ENCODE measurements around the gene RAB7B. TPM values are rescaled to one million over a fixed set of nuclear protein-coding genes. Genes with fewer than 3 reads are reported as not detected.

RAB7B gene
- total and polyA plus RNA-seq, 2 of the 13 experiments (the other 11 are each of a cell fraction or from before 2014, with no cell fraction given) = 0.05 to 0.46 TPM

- peaks cover 0 to 10% of the 10 kb centered on the region in 2 experiments; a peak in 3 of 5 replicates for H3K27me3 ChIP-seq (ENCODE audit: control insufficient read depth in 1 of 2, insufficient read depth in 2 of 2, low read length in 2 of 2)
- H3K9me3 ChIP-seq (ENCODE audit: low read length) = no peaks in the 10 kb centered on the region
- intact Hi-C loops (cut with micrococcal nuclease; ENCODE audit: unreplicated experiment) = no loop called here
- H2AFZ ChIP-seq (ENCODE audit: low read length) = no peak overlapping the region
- no peak overlapping the region for H3K4me2 ChIP-seq (ENCODE audit: low read depth, low read length)
- peaks cover 6% of the 10 kb centered on the region for H3K4me1 ChIP-seq (ENCODE audit: insufficient read depth, low read length)
- ATAC-seq = no peak
- no peak overlapping the region for H3K27ac ChIP-seq (ENCODE audit: extremely low read length, insufficient read depth, low read length)
- no peaks in the 10 kb centered on the region for H3K79me2 ChIP-seq (ENCODE audit: insufficient read depth, low read length)
- 62% methylated on average over 3 of the region's 3 CpGs for WGBS (ENCODE audit: low lambda C conversion rate)
- no peak overlapping the region for H3K4me3 ChIP-seq (replicated peaks in 1 of 3; ENCODE audit: insufficient read depth in 1 of 3, low read depth in 2 of 3, low read length in 3 of 3)
- no TSS peak for BruUV-seq (replicated peaks)
- ChIA-PET POLR2A (no interaction called here), CTCF (ENCODE audit: low intra/inter-chr PET ratio, low total read pairs) (no interaction called here)
- no peaks in the 10 kb centered on the region for H3K36me3 ChIP-seq (replicated peaks in 1 of 2; ENCODE audit: control insufficient read depth in 1 of 2, insufficient read depth in 2 of 2, low read length in 2 of 2)
- H3K9ac ChIP-seq (ENCODE audit: insufficient read depth, low read depth, low read length) = no peak overlapping the region
- no peak for DNase-seq (ENCODE audit: low spot score)
- no peak for FAIRE-seq
- in situ Hi-C loops (cut with HindIII; ENCODE audit: extremely low pct_ligation_motif_present, low pct_unique_long_range_greater_than_20kb) = no loop called here
- H4K20me1 ChIP-seq (ENCODE audit: insufficient read depth, low read length) = no peaks in the 10 kb centered on the region
- TF ChIP-seq ZNF615 (CRISPR knock-in tag; IDR thresholded peaks at IDR 0.05; ENCODE audit: borderline replicate concordance) (no peak), MEIS1 (CRISPR knock-in tag; IDR thresholded peaks at IDR 0.05; ENCODE audit: borderline replicate concordance) (no peak), ARNT (IDR thresholded peaks at IDR 0.05) (no peak), MYPOP (CRISPR knock-in tag; IDR thresholded peaks at IDR 0.05) (no peak), ZNF576 (CRISPR knock-in tag; IDR thresholded peaks at IDR 0.05) (no peak), E2F5 (CRISPR knock-in tag; conservative IDR thresholded peaks at IDR 0.05) (no peak), PHF21A (CRISPR knock-in tag; IDR thresholded peaks at IDR 0.05) (no peak), ZNF143 (CRISPR knock-in tag; IDR thresholded peaks at IDR 0.05) (no peak), ZNF512B (CRISPR knock-in tag; IDR thresholded peaks at IDR 0.05; ENCODE audit: borderline replicate concordance) (no peak), HNF1A (IDR thresholded peaks at IDR 0.05; ENCODE audit: low read depth) (no peak), HNF1A (CRISPR knock-in tag; IDR thresholded peaks at IDR 0.05; ENCODE audit: borderline replicate concordance) (no peak), ZNF614 (CRISPR knock-in tag; IDR thresholded peaks at IDR 0.05; ENCODE audit: borderline replicate concordance) (no peak), FLYWCH1 (CRISPR knock-in tag; IDR thresholded peaks at IDR 0.05) (no peak), REL (CRISPR knock-in tag; conservative IDR thresholded peaks at IDR 0.05) (no peak), ZNF235 (CRISPR knock-in tag; IDR thresholded peaks at IDR 0.05; ENCODE audit: borderline replicate concordance) (no peak), ZNF883 (CRISPR knock-in tag; IDR thresholded peaks at IDR 0.05; ENCODE audit: not compliant biosample characterization) (no peak), ZNF333 (CRISPR knock-in tag; IDR thresholded peaks at IDR 0.05; ENCODE audit: borderline replicate concordance) (no peak)
Observed at GRCh38 chr1:206002160-206002559, 1.0 kb downstream of the RAB7B start.
